CD14-positive monocyte (primary cell): ENCODE data around the gene LNPEP. TPM values are rescaled to one million over a fixed set of nuclear protein-coding genes. Genes with fewer than 3 reads are reported as not detected.

Experiments used
- DNase-seq, 3 donors: peaks; one replicate each; pipeline ENCODE4 v3.0.0-alpha.2; 2011 to 2022
- H2AFZ ChIP-seq: 2 replicates; pipeline ENCODE4 v1.6.0; 2012; ENCODE audit warnings: mild to moderate bottlenecking, low read depth, low read length, inconsistent platforms; ENCODE audit not compliant: insufficient read depth, poor library complexity, severe bottlenecking
- H3K27ac ChIP-seq, 2 donors: 1 replicate in 1 of 2; 2 replicates in 1 of 2; pipeline ENCODE4 v1.5.1; 2012 to 2013; ENCODE audit warnings: low read length in 2 of 2, control low read depth in 1 of 2, inconsistent platforms in 1 of 2, low read depth in 1 of 2, mild to moderate bottlenecking in 1 of 2
- H3K27me3 ChIP-seq, 2 donors: one replicate each; pipeline versions ENCODE4 v1.6.0 to v1.6.1; 2011 to 2013; ENCODE audit warnings: low read length in 2 of 2; ENCODE audit not compliant: control insufficient read depth in 2 of 2, insufficient read depth in 2 of 2
- H3K36me3 ChIP-seq, 2 donors: replicated peaks in 1 of 2; 1 replicate in 1 of 2; 2 replicates in 1 of 2; pipeline versions ENCODE4 v1.5.1 to v1.6.1; 2012 to 2013; ENCODE audit warnings: low read length in 2 of 2, control low read depth in 1 of 2, inconsistent platforms in 1 of 2, mild to moderate bottlenecking in 1 of 2; ENCODE audit not compliant: insufficient read depth in 2 of 2, control insufficient read depth in 1 of 2
- H3K4me1 ChIP-seq, 2 donors: 1 replicate in 1 of 2; 2 replicates in 1 of 2; pipeline versions ENCODE4 v1.5.1 to v1.6.1; 2012 to 2013; ENCODE audit warnings: low read length in 2 of 2, control low read depth in 1 of 2, inconsistent platforms in 1 of 2, mild to moderate bottlenecking in 1 of 2, moderate library complexity in 1 of 2; ENCODE audit not compliant: insufficient read depth in 2 of 2, control insufficient read depth in 1 of 2
- H3K4me2 ChIP-seq: replicated peaks from 2 replicates; pipeline ENCODE3; 2012; ENCODE audit warnings: low read length, moderate library complexity, mild to moderate bottlenecking; ENCODE audit not compliant: poor library complexity, severe bottlenecking; ENCODE audit errors: extremely low read depth
- H3K4me3 ChIP-seq, 3 experiments: fragments of 200-600 bp in 1 of 3; sonication (generic) in 1 of 3; replicated peaks in 1 of 3; 1 replicate in 2 of 3; 2 replicates in 1 of 3; pipeline ENCODE4 v1.5.1; 2011 to 2013; ENCODE audit warnings: low read length in 3 of 3, mild to moderate bottlenecking in 3 of 3, control low read depth in 2 of 3, low read depth in 2 of 3, inconsistent platforms in 1 of 3, moderate library complexity in 1 of 3
- H3K79me2 ChIP-seq: 2 replicates; pipeline ENCODE4 v1.6.0; 2012; ENCODE audit warnings: mild to moderate bottlenecking, control low read depth, inconsistent platforms, low read length, moderate library complexity; ENCODE audit not compliant: insufficient read depth
- H3K9ac ChIP-seq: 2 replicates; pipeline ENCODE4 v1.6.0; 2017; ENCODE audit warnings: low read length, mild to moderate bottlenecking; ENCODE audit not compliant: insufficient read depth, poor library complexity, severe bottlenecking
- H3K9me3 ChIP-seq, 2 donors: replicated peaks in 1 of 2; 1 replicate in 1 of 2; 2 replicates in 1 of 2; pipeline versions ENCODE4 v1.5.1 to v1.6.1; 2012 to 2013; ENCODE audit warnings: low read length in 2 of 2, control low read depth in 1 of 2; ENCODE audit not compliant: control insufficient read depth in 1 of 2, insufficient read depth in 1 of 2
- H4K20me1 ChIP-seq: 2 replicates; pipeline ENCODE4 v1.6.0; 2012; ENCODE audit warnings: mild to moderate bottlenecking, low read length, control low read depth, moderate library complexity; ENCODE audit not compliant: insufficient read depth
- H3K27ac Mint-ChIP-seq, 7 donors: one replicate each; pipeline ENCODE4 v1.8.0; 2020; ENCODE audit warnings: mild to moderate bottlenecking in 7 of 7, mixed read lengths in 7 of 7, moderate library complexity in 6 of 7, inconsistent platforms in 2 of 7
- H3K27me3 Mint-ChIP-seq, 3 donors: one replicate each; pipeline ENCODE4 v1.8.0; 2021 to 2022; ENCODE audit warnings: low read depth in 3 of 3, mild to moderate bottlenecking in 3 of 3, mixed read lengths in 3 of 3, moderate library complexity in 3 of 3, inconsistent platforms in 1 of 3
- H3K36me3 Mint-ChIP-seq, 2 donors: one replicate each; pipeline ENCODE4 v1.8.0; 2020; ENCODE audit warnings: mixed read lengths in 2 of 2, inconsistent platforms in 1 of 2, mild to moderate bottlenecking in 1 of 2
- H3K4me1 Mint-ChIP-seq: one replicate; pipeline ENCODE4 v1.8.0; 2020; ENCODE audit warnings: mild to moderate bottlenecking, mixed read lengths
- H3K4me3 Mint-ChIP-seq, 2 donors: one replicate each; pipeline ENCODE4 v1.8.0; 2020; ENCODE audit warnings: mild to moderate bottlenecking in 2 of 2, mixed read lengths in 2 of 2, moderate library complexity in 1 of 2
- H3K9me3 Mint-ChIP-seq, 7 donors: one replicate each; pipeline ENCODE4 v1.8.0; 2020 to 2022; ENCODE audit warnings: mixed read lengths in 7 of 7, mild to moderate bottlenecking in 6 of 7, moderate library complexity in 6 of 7, inconsistent platforms in 2 of 7
- CTCF ChIP-seq: fragments of 200-600 bp; IDR thresholded peaks from one replicate; pipeline ENCODE4 v1.8.0; 2022; ENCODE audit warnings: antibody characterized with exemption, mild to moderate bottlenecking
- WGBS: methylation state at CpG from one replicate; pipeline ENCODE4 v1.1.5; 2013; ENCODE audit warnings: missing lambda C conversion rate; ENCODE audit not compliant: insufficient coverage; 5-methylcytosine and 5-hydroxymethylcytosine counted together
- intact Hi-C, 2 donors: fragments of 100-400 bp; cut with micrococcal nuclease; formaldehyde crosslinking; loops; one replicate each; pipeline versions ENCODE4 v1.15.0 to v1.15.1; 2023
- polyA plus RNA-seq, 3 donors: library from polyadenylated mRNA; depleted of rRNA in 1 of 3; unstranded in 2 of 3; stranded (reverse) in 1 of 3; fragments of 300-500 nt in 2 of 3; fragments of >200 nt in 1 of 3; fragmentation: Illumina TruSeq in 2 of 3; gene quantifications; 1 replicate in 2 of 3; 2 replicates in 1 of 3; pipeline ENCODE4 v1.2.3, GENCODE V29; 2012 to 2021

The LNPEP gene
- polyA plus RNA-seq, 3 donors: 9.2 to 22.5 (median 14.5) TPM

GRCh38 chr5:96940586-96940985 is 4.7 kb downstream of the LNPEP start:
- Histone ChIP-seq H3K4me2 (no peak overlapping the region), H3K27me3 (no peaks in the 10 kb centered on the region), H3K9me3 (no peaks in the 10 kb centered on the region), H3K36me3 (peaks cover 2 to 9% of the 10 kb centered on the region in 2 donors), H3K9ac (no peak overlapping the region), H3K27ac (no peak overlapping the region), H3K4me3 (no peak overlapping the region), H4K20me1 (peaks cover 71% of the 10 kb centered on the region), H3K79me2 (peaks cover 98% of the 10 kb centered on the region), H3K4me1 (peaks cover 11 to 22% of the 10 kb centered on the region in 2 donors), H2AFZ (no peak overlapping the region)
- 70% methylated on average over 1 of the region's 3 CpGs for WGBS
- Mint-ChIP-seq H3K4me1 (peaks cover 45% of the 10 kb centered on the region), H3K9me3 (no peaks in the 10 kb centered on the region), H3K27me3 (no peaks in the 10 kb centered on the region), H3K4me3 (no peak overlapping the region), H3K36me3 (peaks cover 14 to 15% of the 10 kb centered on the region in 2 donors), H3K27ac (peak overlapping the region in 1 of 7 donors; percentile 33)
- no peak for DNase-seq
- intact Hi-C loops: no loop called here
- no peak for TF ChIP-seq CTCF

- Histone ChIP-seq H3K79me2 (peaks cover 100% of the 10 kb centered on the region), H4K20me1 (peaks cover 76% of the 10 kb centered on the region), H3K4me2 (no peak overlapping the region), H3K27ac (no peak overlapping the region), H2AFZ (no peak overlapping the region), H3K9me3 (no peaks in the 10 kb centered on the region), H3K4me3 (no peak overlapping the region), H3K9ac (no peak overlapping the region), H3K36me3 (peaks cover 2 to 9% of the 10 kb centered on the region in 2 donors), H3K4me1 (peaks cover 11 to 22% of the 10 kb centered on the region in 2 donors), H3K27me3 (no peaks in the 10 kb centered on the region)
- Mint-ChIP-seq H3K4me1 (peaks cover 45% of the 10 kb centered on the region), H3K27me3 (no peaks in the 10 kb centered on the region), H3K9me3 (no peaks in the 10 kb centered on the region), H3K4me3 (no peak overlapping the region), H3K36me3 (peaks cover 14 to 15% of the 10 kb centered on the region in 2 donors), H3K27ac (peak overlapping the region in 3 of 7 donors; percentile 13 to 43 (median 37))
- DNase-seq: no peak
- no peak for TF ChIP-seq CTCF
- 100% methylated on average over 1 of the region's 4 CpGs for WGBS
- intact Hi-C loops: no loop called here
These were observed 5.3 kb downstream of the LNPEP start for GRCh38 chr5:96941140-96941539.
